Activated CD4-positive, alpha-beta T cell treated with anti-CD3 and anti-CD28 coated beads for 4 hours (primary cell): ENCODE results near the gene OTULIN.

ENCODE experiments used
- DNase-seq, 2 donors: peaks; one replicate each; pipeline ENCODE4 v3.0.0-alpha.2; 2020

Gene OTULIN

DNA sequence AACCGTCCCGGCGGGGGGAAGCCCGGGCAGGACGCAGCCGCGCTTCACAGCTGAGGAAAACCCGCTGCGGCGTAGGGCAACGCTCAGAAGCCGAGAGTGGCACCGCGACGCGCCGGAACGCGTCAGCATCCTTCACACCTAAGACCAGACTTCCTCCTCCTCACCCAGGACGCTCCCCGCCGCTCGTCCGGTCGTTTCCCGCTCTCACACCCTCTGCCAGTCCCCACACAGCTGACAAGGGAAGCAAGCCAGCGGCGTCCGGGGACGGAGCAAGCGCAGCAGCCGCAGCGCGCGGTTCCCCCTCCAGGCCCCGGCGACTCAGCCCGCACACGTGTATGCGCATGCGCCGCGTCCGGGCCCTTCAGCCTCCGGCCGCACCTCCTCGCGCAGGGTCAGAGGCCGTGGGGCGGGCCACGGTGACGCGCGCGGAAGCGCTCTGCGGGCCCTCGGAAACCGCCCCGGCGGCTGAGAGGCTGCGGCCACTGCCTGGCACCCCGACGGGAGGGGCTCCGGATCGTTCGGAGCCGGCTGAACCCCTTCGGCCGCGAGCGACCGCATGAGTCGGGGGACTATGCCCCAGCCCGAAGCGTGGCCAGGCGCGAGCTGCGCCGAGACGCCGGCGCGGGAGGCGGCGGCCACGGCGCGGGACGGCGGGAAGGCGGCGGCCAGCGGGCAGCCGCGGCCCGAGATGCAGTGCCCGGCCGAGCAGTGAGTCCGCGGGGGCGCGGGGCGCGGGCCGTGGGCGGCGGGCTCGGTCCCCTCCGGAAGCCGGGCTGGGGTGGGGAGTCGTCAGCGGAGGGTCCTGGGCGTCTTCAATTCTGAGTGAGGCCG is at the start of gene OTULIN:
OTULIN (plus strand) TSS at position 449 of the 831 bp plus-strand sequence; CDS start at position 557, 108 bp downstream.
- peak; percentile 79 to 83 for DNase-seq

DNA sequence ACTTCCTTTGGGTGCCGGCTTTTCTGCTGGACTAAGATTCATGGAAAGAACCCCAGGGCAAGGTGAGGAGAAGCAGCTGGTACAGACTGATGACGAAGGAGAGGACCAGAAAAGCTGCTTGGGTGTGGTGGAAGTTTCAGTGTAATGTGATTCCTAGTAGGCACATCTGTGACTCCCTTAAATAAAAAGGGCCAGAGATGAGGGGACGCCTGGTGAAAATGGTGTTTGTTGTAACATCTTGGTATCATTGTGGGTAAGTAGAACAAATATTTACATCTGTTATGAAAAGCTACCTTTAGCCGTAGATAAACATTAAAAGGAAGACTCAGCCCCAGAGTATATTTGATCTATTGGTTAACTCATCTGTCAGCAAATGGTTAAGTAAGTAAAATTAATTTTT is 49.2 kb upstream of the OTULIN start:
- DNase-seq = no peak

DNA sequence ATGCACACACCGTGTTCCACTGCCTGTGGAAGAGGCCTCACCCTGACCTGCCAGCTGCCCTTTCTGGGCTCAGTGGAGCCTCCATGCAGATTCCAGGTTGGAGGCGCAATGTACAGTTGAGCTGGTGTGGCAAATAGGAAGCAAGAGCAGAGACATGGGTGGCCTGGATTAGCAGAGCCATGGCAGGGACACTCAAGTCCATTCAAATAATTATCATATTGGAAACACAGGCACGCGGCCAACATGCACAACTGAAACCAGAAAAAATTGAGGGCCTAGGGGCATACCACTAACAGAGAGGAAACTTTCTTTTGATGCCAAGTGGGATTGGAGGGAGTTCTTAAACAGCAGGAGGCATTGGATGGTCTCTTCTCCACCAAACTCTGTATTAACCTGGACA is 47.1 kb upstream of the OTULIN start:
- DNase-seq = no peak

DNA sequence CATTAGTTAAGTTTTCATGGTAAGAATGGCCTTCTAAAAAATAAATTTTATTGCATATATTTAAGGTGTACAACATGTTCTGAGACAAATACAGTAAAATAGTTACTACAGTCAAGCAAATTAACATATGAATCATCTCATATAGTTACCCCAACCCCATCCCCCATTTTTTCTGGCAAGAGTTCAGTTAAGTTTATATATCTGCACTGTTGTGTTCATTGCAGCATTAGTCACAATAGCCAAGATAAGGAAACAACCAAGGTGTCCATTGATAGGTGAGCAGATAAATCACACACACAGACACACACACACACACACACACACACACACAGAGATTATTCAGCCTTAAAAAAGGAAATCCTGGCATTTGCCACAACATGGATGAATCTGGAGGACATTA is 37.2 kb upstream of the OTULIN start:
- DNase-seq = no peak

GRCh38 chr5:14628346-14628745 is 36.2 kb upstream of the OTULIN start:
- peak; percentile 22 to 50 for DNase-seq

- DNase-seq = no peak
These were observed 33.8 kb upstream of the OTULIN start for GRCh38 chr5:14630671-14631070.

- no peak for DNase-seq
These were observed 28.9 kb upstream of the OTULIN start for GRCh38 chr5:14635656-14636055.

- DNase-seq = no peak
These were observed 23.8 kb upstream of the OTULIN start for GRCh38 chr5:14640765-14641164.

GRCh38 chr5:14644623-14645237 is 19.8 kb upstream of the OTULIN start:
- no peak for DNase-seq

DNA sequence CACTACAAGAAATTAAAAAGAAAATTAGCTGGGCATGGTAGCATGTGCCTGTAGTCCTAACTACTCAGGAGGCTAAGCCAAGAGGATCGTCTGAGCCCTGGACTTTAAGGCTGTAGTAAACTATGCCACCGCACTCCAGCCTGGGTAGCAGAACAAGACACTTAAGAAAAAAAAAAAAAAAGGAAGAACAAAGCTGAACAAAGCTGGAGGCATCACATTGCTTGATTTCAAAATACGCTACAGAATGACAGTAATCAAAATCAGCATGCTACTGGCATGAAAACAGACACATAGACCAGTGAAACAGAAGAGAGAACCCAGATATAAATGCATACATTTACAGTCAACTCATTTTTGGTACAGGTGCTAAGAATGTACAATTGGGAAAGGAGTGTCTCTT is 14.5 kb upstream of the OTULIN start:
- DNase-seq = no peak

GRCh38 chr5:14655146-14655741 is 9.3 kb upstream of the OTULIN start:
- DNase-seq = no peak

GRCh38 chr5:14656898-14657297 is 7.6 kb upstream of the OTULIN start:
- DNase-seq = no peak

DNA sequence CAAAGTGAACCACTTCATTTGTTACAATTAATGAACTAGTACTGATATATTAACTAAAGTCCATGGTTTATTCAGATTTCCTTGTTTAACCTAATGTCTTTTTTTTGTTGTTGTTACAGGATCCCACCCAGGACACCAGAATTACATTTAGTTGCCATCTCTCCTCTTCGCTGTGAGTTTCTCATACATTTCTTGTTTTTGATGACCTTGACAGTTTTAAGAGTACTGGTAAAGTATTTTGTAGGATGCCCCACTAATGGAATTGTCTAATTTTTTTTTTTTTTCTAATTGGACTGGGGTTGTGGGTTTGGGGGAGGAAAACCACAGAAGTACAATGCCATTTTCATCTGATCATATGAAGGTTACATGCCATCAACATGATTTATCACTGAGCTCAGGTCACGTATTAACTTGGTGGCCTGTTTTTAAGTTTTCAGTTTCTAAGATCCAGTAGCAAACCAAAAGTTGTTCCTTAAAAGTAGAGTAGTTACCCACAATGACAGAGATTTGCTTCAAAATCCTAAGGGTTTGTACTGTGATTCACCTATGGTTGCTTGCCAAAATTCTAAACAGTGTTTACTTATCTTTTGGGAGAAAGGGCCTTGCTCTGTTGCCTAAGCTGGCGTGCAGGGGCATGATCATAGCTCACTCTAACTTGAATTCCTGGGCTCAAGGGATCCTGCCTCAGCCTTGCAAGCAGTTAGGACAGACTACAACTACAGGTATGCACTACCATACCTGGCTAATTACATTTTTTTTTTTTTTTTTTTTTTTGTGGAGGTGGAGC is 4.5 kb upstream of the OTULIN start:
- DNase-seq = no peak

GRCh38 chr5:14660833-14661232 is 3.7 kb upstream of the OTULIN start:
- DNase-seq = no peak

- DNase-seq = no peak
These were observed 1.7 kb upstream of the OTULIN start for GRCh38 chr5:14662721-14663260.

DNA sequence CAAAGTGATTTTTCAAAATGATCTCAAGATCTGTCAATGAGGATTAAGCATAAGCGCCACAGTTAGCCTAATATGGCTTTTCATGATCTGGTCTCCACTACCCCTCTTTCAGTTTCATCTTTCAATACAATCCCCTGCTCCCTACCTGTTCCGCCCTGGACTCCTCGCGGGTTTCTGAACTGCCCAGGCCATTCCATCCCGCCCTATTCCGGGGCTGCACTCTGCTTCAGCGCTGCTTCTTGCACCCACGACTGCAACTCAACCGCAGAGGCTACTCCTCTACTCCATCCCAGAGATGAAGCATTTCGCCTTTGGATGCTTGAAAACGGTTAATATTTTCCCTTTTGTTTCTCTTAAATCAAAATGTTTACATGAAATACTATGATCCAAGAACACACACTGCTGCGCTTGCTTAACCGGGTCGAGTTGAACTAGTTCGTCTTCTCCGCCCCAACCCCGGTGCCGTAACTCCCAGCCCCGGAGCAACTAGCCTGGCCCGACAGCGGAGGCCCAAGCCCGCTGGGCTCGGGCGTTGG is 716 bp upstream of the OTULIN start:
- no peak for DNase-seq

- peak in 1 of 2 donors; percentile 9 for DNase-seq
These were observed 744 bp downstream of the OTULIN start for GRCh38 chr5:14665101-14665822.

GRCh38 chr5:14665949-14666348 is 1.4 kb downstream of the OTULIN start:
- peak; percentile 46 for DNase-seq

DNA sequence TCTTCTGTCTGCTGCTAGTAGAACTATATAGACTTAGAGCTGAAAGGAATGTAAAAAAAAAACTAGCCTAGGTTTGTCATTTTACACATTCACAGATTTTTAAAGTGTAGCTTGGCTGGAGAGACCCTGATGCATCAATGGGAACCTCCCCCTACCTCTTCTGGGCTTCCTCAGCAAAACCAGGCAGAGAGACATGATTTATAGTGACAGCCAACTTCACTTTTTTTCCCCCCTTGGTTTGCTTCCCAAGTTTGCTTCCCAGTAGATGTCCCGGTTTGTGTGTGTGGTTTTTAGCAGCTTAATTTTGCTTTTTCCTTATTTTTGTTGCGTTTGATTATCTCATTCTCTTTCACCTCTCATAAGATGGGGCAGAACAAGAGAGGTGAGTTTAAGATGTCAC is 1.8 kb downstream of the OTULIN start:
- DNase-seq = no peak

GRCh38 chr5:14667290-14667689 is 2.8 kb downstream of the OTULIN start:
- no peak for DNase-seq

DNA sequence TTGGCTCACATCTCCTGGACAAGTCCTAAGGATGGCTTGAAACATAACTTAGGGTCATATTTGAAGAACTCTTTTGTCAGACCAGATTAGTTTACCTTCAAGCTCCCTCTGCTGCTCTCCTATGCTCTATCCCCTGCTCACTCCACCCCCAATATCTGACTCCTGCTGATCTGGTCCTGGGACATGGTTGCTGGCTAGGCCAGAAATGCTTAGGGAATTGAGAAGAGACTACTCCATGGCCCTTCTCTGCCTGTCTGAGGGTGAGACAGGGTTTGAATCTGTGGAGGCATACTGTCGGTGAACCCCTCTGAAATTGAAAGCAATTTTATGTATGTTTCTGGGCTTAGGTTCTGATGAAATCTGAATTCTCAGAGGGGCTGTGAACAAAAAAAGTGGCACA is 3.3 kb downstream of the OTULIN start:
- DNase-seq = no peak

DNA sequence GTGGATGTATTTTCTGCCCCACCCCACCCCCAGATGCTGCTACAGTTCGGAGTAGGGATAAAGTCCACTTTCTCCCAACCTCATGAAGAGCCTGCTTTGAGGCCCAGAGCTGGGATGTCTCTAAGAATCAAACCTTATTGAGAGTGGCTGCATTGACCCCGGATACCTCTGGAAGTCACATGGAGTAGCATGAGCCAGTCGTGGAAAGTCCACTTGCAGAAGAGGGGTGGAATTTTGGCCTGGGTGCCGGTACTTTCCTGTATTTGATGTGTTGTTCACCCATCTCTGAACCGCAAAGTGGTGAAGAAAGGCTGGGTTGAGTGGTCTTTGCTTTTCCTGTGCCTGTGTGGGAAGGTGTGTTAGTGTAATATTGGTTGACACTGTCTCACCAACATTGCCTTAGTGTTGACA is 3.7 kb downstream of the OTULIN start:
- DNase-seq = no peak
